Activated CD4-positive, alpha-beta memory T cell treated with anti-CD3 and anti-CD28 coated beads for 36 hours (primary cell): ENCODE data around the gene NUP93. TPM values are rescaled to one million over a fixed set of nuclear protein-coding genes. Genes with fewer than 3 reads are reported as not detected.

Experiments used
- CTCF ChIA-PET: fragments of 350-600 bp; sonication (Branson Sonifier 250); formaldehyde crosslinking; loops from one replicate; lab custom pipeline; 2021; ENCODE audit warnings: antibody characterized with exemption, inconsistent platforms; lab: Charles Lee
- POLR2A ChIA-PET: fragments of 350-600 bp; sonication (Branson Sonifier 250); formaldehyde crosslinking; loops from one replicate; lab custom pipeline; 2021; ENCODE audit warnings: antibody characterized with exemption; lab: Charles Lee
- DNase-seq: peaks from one replicate; pipeline ENCODE4 v3.0.0-alpha.2; 2020
- H3K27ac Mint-ChIP-seq: one replicate; pipeline ENCODE4 v1.8.0; 2021; ENCODE audit warnings: mixed read lengths
- H3K27me3 Mint-ChIP-seq: one replicate; pipeline ENCODE4 v1.8.0; 2021; ENCODE audit warnings: mixed read lengths
- H3K36me3 Mint-ChIP-seq: one replicate; pipeline ENCODE4 v1.8.0; 2021; ENCODE audit warnings: mixed read lengths
- H3K4me1 Mint-ChIP-seq: one replicate; pipeline ENCODE4 v1.8.0; 2021; ENCODE audit warnings: low read depth, mixed read lengths
- H3K4me3 Mint-ChIP-seq: one replicate; pipeline ENCODE4 v1.8.0; 2021; ENCODE audit warnings: mild to moderate bottlenecking, mixed read lengths
- H3K9me3 Mint-ChIP-seq: one replicate; pipeline ENCODE4 v1.8.0; 2021; ENCODE audit warnings: mixed read lengths
- intact Hi-C: fragments of 100-400 bp; cut with micrococcal nuclease; formaldehyde crosslinking; loops from one replicate; pipeline ENCODE4 v1.15.1; 2023
- total RNA-seq, 2 experiments: library from RNA; stranded (reverse); gene quantifications; one replicate each; pipeline ENCODE4 v1.2.3, GENCODE V29; 2021

Gene NUP93
- total RNA-seq = 100 to 1,000 TPM; 131 to 133 TPM

DNA sequence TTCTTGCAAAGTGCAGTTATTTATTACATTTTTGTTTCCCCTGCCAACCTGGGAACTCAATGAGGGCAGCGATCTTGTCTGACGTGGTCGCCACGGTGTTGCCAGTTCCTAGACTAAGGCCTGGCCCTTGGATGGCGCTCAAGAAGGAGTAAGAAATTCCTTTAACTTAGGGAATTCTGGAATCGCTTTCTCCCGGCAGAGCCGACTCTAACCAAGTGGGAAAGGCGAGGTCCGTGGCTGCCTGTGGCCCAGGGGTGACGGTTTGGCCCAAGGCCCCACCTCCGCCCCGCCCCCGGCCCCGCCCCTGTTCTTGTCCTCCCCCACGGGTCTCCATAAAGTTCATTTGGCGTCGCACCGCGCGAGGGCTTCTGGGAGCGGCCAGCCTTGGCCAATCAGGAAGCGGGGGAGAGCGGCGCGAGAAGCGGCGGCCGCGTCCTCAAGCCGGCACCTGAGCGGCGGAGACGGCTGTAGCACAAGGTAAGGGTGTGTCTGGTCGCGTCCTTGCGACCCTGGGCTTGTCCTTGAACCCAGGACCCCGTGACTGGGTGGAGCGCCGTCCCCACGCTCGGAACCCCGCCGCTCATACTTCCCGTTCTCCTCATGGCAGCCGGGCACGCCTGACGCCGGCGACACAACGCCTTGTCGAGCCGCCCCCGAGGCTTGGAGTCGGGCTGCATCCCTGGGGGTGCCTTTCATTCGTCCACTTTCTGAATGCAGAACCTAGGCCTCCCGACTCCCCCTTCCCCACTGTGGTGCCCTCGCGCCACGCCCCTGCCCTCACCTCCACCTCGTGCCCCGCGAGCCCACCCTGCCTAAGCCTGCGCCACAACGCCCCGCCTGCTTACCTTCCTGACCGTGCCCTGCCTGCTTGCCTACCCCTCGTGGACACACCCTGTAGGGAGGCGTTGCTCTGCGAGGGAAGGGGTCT lies at the start of gene NUP93:
Gene NUP93 (plus strand): TSS at position 395 of the 928 bp plus-strand sequence. CDS start 18,119 bp downstream, outside the sequence.
- DNase-seq = peak; percentile 94
- ChIA-PET POLR2A (no interaction called here), CTCF (interaction anchor here (1.3 to 1.4 kb wide), 2 partner anchors 28 to 129 kb away, joined by 4 read pairs; no protein-coding TSS in a partner anchor)
- no peaks in the 10 kb centered on the region for H3K9me3 Mint-ChIP-seq
- intact Hi-C loops = loop anchor here (1.0 to 10.0 kb wide), 3 partner anchors 48 to 202 kb away; partner anchors contain the start of genes HERPUD1 and MT1X
- H3K27ac Mint-ChIP-seq = peak within 1 kb of the TSS; percentile 51
- H3K4me3 Mint-ChIP-seq = peak within 1 kb of the TSS; percentile 88
- H3K27me3 Mint-ChIP-seq = no peaks in the 10 kb centered on the region
- H3K4me1 Mint-ChIP-seq = peaks cover 16% of the 10 kb centered on the region
- peaks cover 3% of the 10 kb centered on the region for H3K36me3 Mint-ChIP-seq

DNA sequence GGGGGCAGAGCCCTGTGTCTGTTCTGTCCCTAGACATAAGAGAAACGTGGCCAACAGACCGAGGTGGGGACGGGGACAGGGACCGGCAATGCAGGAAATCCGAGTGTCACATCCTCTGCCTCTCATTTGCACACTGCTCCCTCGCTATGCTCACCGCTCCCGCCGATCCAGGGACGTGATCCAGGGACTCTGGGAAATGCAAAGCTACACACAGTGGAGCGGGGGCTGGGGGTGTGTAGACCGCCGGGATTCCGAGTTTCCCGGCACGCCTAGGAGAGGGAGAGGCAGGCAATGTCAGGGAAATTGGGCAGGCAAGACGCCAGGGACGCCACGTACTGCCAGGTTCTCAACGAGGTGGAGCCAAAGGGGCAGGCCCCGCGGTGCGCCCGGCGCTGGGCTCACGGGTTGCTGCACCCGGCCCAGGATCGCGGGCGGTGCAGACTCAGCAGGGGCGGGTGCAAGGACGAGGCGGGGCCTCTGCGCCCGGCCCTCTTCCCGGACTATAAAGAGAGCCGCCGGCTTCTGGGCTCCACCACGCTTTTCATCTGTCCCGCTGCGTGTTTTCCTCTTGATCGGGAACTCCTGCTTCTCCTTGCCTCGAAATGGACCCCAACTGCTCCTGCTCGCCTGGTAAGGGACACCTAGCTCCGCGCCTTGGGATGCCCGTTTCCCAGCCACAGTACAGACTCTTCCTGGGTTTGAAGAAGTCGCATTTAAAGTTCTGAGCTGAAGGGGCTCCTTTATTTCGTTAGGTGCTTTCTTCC lies 47.8 kb upstream of the NUP93 start, which contains the start of gene MT1X:
Gene MT1X (plus strand): TSS at position 532 of the 764 bp plus-strand sequence. CDS start 71 bp downstream, at position 603.
- intact Hi-C loops = loop anchor here (1.0 to 5.0 kb wide), 5 partner anchors 19 to 74 kb away; partner anchors contain the start of genes MT2A and NUP93
- no peaks in the 10 kb centered on the region for H3K27me3 Mint-ChIP-seq
- peaks cover 3% of the 10 kb centered on the region for H3K9me3 Mint-ChIP-seq
- peak within 1 kb of the TSS; percentile 93 for H3K27ac Mint-ChIP-seq
- peak within 1 kb of the TSS; percentile 91 for H3K4me3 Mint-ChIP-seq
- H3K36me3 Mint-ChIP-seq = peaks cover 8% of the 10 kb centered on the region
- peaks cover 22% of the 10 kb centered on the region for H3K4me1 Mint-ChIP-seq
- ChIA-PET POLR2A (interaction anchor here (0.6 to 2.4 kb wide), 6 partner anchors 12 to 203 kb away, joined by 3 to 7 read pairs (median 3); partner anchors contain the start of genes MT1E, MT1G, MT1H and MT2A), CTCF (interaction anchor here (1.2 to 4.3 kb wide), 3 partner anchors 20 to 106 kb away, joined by 4 to 24 read pairs (median 5); no protein-coding TSS in a partner anchor)
- peak; percentile 96 for DNase-seq

DNA sequence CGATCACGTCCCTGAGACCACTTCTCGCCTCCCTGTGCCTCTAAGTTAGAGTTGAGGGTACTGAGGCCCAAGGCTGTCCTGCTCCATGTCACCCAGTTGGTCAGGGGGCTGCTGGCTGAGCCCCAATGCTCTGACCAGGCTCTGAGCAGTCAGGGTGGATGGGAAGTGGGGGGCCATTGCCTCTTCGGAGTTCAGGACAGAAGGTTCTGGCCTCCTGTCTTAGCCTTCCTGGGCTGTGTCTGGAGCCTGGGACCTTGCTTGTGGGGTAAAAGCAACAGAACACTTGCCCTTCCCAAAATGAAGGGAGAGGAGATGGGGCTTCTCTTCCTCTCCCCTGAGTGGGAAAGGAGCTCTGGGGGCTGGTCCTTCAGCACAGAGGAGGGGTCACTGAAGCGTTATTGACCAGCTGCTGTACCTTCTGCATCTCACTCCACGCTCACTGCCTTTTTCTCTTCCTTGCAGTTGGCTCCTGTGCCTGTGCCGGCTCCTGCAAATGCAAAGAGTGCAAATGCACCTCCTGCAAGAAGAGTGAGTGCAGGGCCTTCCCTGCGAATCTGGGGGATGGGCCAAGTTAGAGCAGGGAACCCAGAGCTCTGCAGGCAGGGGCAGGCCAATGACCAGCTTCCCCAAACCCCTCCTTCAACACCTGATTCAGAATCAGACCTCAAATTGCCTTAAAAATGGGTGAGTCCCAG lies 47.1 kb upstream of the NUP93 start:
- intact Hi-C loops = loop anchor here (1.0 to 5.0 kb wide), 5 partner anchors 19 to 75 kb away; partner anchors contain the start of genes MT2A and NUP93
- DNase-seq = peak; percentile 26
- CTCF ChIA-PET = interaction anchor here (1.2 to 4.3 kb wide), 4 partner anchors 19 to 169 kb away, joined by 3 to 24 read pairs (median 4); no protein-coding TSS in a partner anchor
- Mint-ChIP-seq H3K4me1 (peaks cover 22% of the 10 kb centered on the region), H3K36me3 (peaks cover 10% of the 10 kb centered on the region), H3K4me3 (peak overlapping the region; percentile 91), H3K27ac (peak overlapping the region; percentile 84), H3K27me3 (no peaks in the 10 kb centered on the region), H3K9me3 (peaks cover 3% of the 10 kb centered on the region)
- POLR2A ChIA-PET = interaction anchor here (0.6 to 2.4 kb wide), 7 partner anchors 13 to 204 kb away, joined by 3 to 7 read pairs (median 3); partner anchors contain the start of genes MT1E, MT1G, MT1H and MT2A

DNA sequence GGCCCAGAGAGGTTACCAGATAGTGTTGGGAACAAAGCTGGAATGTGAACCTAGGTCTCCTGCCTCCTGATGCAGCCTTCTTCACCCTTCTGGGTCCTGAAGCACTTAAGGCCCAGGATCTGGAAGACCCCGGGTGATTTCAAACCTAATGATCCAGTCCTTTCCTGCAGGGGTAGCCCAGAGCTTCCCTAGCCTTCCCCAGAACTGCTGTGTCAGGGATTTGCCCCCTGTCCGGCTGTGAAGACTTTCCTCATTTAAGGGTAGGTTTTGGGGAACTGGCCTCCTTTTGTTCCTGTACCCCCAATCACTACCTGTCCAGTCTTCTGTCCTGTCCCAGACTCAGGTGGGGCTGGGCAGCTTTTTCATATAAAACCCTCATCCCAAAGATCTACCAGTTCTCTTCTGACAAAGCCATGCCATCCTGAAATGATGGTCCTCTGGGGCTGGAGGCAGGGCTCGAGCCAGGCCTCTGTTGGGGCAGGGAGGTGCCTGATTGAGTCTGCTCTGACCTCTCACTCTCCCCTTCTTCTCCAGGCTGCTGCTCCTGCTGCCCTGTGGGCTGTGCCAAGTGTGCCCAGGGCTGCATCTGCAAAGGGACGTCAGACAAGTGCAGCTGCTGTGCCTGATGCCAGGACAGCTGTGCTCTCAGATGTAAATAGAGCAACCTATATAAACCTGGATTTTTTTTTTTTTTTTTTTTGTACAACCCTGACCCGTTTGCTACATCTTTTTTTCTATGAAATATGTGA lies 46.3 kb upstream of the NUP93 start:
- H3K9me3 Mint-ChIP-seq = peaks cover 3% of the 10 kb centered on the region
- ChIA-PET CTCF (interaction anchor here (1.2 to 4.3 kb wide), 4 partner anchors 18 to 169 kb away, joined by 3 to 24 read pairs (median 4); no protein-coding TSS in a partner anchor), POLR2A (interaction anchor here (0.7 to 2.4 kb wide), 5 partner anchors 15 to 205 kb away, joined by 3 to 7 read pairs (median 3); partner anchors contain the start of genes MT1E, MT1G and MT2A)
- H3K36me3 Mint-ChIP-seq = peaks cover 10% of the 10 kb centered on the region
- intact Hi-C loops = loop anchor here (2.0 to 5.0 kb wide), 2 partner anchors 21 to 41 kb away; no protein-coding TSS in a partner anchor
- peaks cover 22% of the 10 kb centered on the region for H3K4me1 Mint-ChIP-seq
- peak overlapping the region; percentile 91 for H3K4me3 Mint-ChIP-seq
- no peak for DNase-seq
- H3K27ac Mint-ChIP-seq = no peak overlapping the region
- no peaks in the 10 kb centered on the region for H3K27me3 Mint-ChIP-seq

DNA sequence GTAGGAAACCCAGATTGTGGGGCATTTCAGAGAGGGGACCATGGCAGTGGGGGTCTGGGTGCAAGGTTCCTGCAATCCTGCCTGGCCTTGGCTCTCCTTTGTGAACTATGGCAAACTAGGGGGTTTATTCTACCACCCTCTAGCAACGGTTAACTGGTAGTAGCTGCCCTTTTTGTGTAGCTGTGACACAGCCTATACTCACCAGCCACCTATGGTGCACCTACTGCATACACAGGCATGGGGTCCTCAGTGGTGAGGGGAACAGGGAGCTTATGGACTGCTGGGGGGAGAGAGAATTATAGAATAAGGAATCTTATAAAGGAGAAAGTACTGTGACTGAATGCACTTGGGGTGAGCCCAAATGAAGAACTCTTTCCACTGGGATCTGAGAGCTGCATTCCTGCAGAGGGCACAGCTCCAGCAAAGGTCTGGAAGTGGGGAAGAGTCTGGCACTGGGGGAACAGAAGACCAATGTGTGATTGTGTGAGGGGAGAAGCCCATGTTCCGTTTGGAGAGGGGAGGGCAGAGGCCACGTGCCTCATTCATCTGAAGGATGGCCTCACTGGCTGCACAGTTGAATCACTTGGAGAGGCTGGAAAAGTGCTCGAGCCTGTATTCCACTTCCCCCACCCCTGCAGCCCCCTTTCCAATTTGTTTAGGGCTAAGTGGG lies 45.5 kb upstream of the NUP93 start:
- Mint-ChIP-seq H3K27ac (no peak overlapping the region), H3K36me3 (peaks cover 10% of the 10 kb centered on the region), H3K27me3 (no peaks in the 10 kb centered on the region), H3K4me3 (peak overlapping the region; percentile 1), H3K9me3 (peaks cover 3% of the 10 kb centered on the region), H3K4me1 (peaks cover 22% of the 10 kb centered on the region)
- CTCF ChIA-PET = interaction anchor here (1.3 to 4.3 kb wide), 2 partner anchors 17 to 170 kb away, joined by 3 to 24 read pairs; no protein-coding TSS in a partner anchor
- POLR2A ChIA-PET = interaction anchor here (2.4 kb wide), 1 partner anchor 59 kb away, joined by 7 read pairs; the partner anchor contains the start of gene MT1E
- intact Hi-C loops = loop anchor here (5.0 kb wide), 1 partner anchor 42 kb away; no protein-coding TSS in a partner anchor
- DNase-seq = no peak

DNA sequence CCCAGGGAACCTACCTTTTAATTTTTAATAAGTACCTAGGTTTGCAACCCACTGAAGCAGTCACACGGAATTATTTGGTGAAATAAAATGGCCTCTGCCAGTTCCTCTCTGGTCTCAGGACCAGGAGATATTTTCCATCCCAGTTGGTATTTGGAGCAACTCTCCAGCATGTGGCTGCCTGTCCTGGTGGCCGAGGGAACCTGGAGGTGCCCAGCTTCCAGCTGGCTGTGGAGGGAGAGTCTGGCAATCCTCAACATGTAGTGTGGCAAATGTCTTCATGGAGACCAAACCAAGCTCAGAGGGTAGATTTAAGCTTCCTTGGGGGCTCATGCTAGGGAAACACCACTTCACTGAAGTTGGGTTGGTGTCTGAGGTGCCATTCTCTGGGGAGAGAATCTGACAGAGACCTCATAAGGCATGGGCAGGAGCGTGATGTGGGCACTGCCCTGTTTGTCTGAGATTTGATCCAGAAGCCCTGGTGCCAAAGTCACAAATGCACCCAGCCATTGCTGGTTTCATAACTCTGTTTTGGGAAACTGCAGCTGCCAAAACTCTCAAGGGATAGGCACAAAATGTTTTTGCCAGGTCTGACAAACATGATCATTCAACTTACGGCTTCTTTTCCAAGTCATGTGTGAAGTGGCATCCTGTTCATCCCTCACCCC lies 44.9 kb upstream of the NUP93 start:
- Mint-ChIP-seq H3K4me1 (peaks cover 22% of the 10 kb centered on the region), H3K27ac (no peak overlapping the region), H3K36me3 (peaks cover 10% of the 10 kb centered on the region), H3K4me3 (no peak overlapping the region), H3K27me3 (no peaks in the 10 kb centered on the region), H3K9me3 (peaks cover 3% of the 10 kb centered on the region)
- no peak for DNase-seq
- ChIA-PET POLR2A (no interaction called here), CTCF (interaction anchor here (4.3 kb wide), 1 partner anchor 17 kb away, joined by 24 read pairs; no protein-coding TSS in a partner anchor)
- intact Hi-C loops = loop anchor here (5.0 kb wide), 1 partner anchor 43 kb away; no protein-coding TSS in a partner anchor

DNA sequence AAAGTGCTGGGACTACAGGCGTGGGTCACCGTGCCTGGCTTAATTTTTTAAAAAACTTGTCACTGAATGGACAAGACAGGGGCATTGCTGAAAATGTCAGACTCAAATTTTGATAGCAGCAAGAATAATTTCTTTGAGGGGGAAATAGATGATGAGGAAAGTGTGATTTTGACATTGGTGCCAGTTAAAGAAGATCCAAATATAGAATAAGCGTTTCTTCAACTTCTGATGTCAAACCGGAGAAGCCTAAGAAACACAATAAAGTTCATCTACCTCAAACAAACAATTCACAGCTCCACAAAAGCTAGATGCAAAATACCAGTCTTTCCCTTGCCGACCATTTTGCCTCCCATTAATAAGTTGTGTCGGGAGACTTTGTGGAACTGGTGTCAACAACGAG lies 43.2 kb upstream of the NUP93 start:
- Mint-ChIP-seq H3K27ac (no peak overlapping the region), H3K27me3 (no peaks in the 10 kb centered on the region), H3K9me3 (peaks cover 3% of the 10 kb centered on the region), H3K4me1 (peaks cover 16% of the 10 kb centered on the region), H3K4me3 (no peak overlapping the region), H3K36me3 (peaks cover 10% of the 10 kb centered on the region)
- ChIA-PET CTCF (no interaction called here), POLR2A (interaction anchor here (0.6 kb wide), 1 partner anchor 10 kb away, joined by 3 read pairs; no protein-coding TSS in a partner anchor)
- no peak for DNase-seq
- intact Hi-C loops = no loop called here

DNA sequence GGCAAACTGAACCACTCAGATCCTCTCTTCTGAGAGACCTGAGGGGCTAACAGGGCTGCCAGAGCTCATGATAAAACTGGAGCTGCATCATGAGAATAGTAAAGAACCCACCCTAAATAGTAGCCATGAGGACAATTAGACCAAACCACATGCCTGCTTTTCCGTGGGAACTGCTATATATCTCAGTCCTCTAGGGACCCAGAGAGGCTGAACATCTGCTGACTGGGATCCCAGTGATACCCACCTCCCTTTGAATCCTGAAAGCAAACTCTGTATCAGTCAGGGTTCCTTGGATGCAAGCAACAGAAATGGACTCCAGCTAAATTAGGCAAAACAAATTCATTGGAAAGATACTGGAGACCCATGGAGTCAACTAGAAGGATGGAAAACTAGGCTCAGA lies 41.2 kb upstream of the NUP93 start:
- Mint-ChIP-seq H3K27me3 (no peaks in the 10 kb centered on the region), H3K27ac (no peak overlapping the region), H3K4me1 (peaks cover 5% of the 10 kb centered on the region), H3K9me3 (peaks cover 3% of the 10 kb centered on the region), H3K4me3 (no peak overlapping the region), H3K36me3 (peaks cover 10% of the 10 kb centered on the region)
- POLR2A ChIA-PET = no interaction called here
- intact Hi-C loops = no loop called here
- CTCF ChIA-PET = interaction anchor here (1.3 kb wide), 1 partner anchor 88 kb away, joined by 3 read pairs; no protein-coding TSS in a partner anchor
- DNase-seq = no peak

DNA sequence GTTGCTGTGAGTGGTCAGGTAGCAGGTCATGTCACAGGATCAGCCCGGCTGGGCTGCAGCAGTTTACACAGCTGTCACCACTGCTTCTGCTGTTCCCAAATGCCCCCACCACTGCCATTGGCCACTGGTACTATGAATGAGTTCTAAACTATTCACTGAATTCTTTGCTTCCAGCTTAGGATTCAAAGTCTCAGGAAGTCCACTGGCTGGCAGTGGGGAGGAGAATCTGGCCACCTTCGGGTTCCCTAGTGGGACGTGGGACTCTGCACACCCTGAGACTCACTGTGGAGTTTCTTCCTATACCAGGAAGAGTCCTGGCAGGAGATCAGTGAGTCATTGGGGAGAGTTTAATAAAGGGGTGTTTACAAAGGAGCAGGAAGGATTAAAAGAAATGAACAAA lies 40.8 kb upstream of the NUP93 start:
- POLR2A ChIA-PET = no interaction called here
- intact Hi-C loops = no loop called here
- peaks cover 10% of the 10 kb centered on the region for H3K36me3 Mint-ChIP-seq

More for the DNA sequence above, 40.8 kb upstream of the NUP93 start:
- H3K4me1 Mint-ChIP-seq = peaks cover 1% of the 10 kb centered on the region
- H3K27me3 Mint-ChIP-seq = no peaks in the 10 kb centered on the region
- CTCF ChIA-PET = interaction anchor here (1.3 kb wide), 1 partner anchor 89 kb away, joined by 3 read pairs; no protein-coding TSS in a partner anchor
- no peak overlapping the region for H3K4me3 Mint-ChIP-seq
- DNase-seq = no peak
- peaks cover 3% of the 10 kb centered on the region for H3K9me3 Mint-ChIP-seq
- no peak overlapping the region for H3K27ac Mint-ChIP-seq
